GM18861 (cell line): ENCODE results near the gene SLC16A5.

Experiments
- ATAC-seq: cut with Tn5 transposase; IDR thresholded peaks from one replicate; pipeline ENCODE4 v1.9.1; 2021; ENCODE audit not compliant: unreplicated experiment

SLC16A5 gene

GRCh38 chr17:75155191-75155601 is 67.4 kb downstream of the SLC16A5 start:
- ATAC-seq = no peak
